ENCODE results near the gene CADM1.

The CADM1 gene

DNA sequence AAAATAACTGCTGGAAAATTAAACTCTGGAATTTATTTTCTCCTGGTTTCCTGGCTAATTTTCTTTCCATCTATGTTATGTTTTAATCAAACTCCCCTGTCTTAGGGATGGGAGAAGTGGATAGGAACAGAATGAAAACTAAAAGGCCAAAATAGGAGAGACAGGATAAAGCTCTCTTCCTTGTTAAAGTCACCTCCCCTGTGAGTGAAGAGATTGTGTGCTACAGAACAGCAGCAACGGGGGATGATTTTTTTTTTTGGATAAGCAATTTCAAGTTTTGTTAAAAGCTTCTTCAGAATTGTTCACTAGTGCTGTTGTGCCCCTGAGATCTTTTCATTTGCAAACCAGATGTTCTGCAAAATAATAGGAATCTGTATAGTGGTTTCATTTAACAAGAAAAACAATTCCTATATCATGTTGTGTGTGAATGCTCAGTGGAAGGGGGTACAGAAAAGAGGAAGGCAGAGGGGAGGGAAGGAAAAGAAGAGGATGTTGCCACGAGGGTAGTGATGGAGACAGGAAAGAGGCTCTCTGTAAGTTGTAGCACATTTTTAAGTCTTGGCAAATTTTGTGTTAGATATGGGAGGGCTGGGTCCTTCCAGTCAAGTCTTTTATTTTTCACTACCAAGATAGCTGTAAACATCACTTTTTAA, 301.2 kb downstream of the CADM1 start:
- no peak for DNase-seq (ENCODE audit: low read depth)

DNA sequence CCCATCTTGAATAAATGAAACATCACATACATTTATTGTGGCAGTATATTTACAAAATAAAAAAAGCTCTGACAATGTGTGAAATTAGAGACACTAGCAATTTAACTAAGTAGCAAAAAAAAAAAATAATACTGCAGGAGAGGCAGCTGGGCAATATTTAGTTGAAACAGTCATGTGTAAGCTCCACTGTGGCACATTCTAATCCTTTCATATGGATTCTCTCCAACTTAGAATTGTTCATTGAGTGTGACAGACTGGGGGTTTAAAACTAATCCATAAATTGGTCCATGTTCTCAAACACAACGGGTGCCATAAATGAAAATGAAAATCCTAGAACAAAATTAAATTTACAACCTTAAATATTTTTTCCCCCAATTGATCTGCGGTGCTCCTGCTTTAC, 302.1 kb downstream of the CADM1 start:
- no peak for DNase-seq (ENCODE audit: low read depth)

DNA sequence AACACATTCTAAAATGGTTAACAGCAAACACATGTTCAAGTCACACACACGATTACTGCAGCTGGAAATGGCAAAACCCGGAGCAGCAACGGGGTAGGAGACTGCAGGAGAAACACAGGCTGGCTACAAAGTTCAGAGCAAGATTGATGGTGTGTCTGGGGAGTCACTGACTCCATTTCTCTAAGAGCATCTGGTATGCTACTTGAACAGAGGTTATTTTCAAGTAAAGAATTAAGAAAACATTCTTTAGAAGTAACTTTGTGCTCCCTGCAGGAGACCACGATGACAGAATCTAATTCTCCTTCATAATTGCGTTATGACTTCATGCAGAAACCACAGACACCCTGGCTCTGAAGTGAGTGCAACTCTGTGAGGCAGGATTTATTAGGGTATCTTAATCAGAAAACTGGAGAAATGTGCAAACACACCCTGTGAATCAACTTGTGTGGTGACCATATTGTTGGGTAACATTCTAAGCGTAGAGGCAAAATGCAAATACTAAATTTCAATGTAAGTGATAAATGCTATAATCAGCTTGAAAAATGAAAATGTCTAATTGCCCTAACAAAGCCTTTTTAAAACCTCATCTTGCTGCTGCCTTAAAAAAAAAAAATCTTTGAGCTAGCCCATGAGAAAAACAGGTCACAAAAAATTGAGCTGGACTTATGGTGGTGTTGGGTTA, 303.0 kb downstream of the CADM1 start:
- DNase-seq (ENCODE audit: low read depth): peak; percentile 91

DNA sequence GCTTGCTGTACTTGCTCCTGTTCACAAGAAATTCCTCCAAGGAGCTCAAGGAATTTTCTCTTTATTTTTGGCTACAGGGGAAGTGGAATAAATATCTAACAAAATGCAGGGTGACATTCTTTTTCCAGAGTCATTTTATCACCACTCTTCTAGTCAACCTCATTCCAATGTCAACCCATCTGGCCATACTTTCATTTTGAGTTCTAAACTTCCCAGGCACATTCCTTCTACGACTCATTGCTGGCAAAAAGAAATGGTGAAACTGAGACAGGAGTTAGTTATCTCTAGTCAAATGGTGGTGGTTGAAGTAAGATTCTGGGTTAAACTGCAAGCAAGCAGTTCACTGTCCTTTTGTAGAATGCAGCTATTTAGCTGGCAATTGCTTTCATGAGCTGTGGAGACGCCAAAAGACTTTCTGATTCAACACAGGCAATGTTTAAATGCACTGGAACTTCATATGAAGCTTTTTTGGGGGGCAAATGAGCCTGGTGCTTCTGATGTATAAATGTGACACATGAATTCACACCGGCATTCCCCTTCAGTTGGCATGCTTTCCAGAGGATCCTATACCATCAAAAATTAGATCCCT, 304.6 kb downstream of the CADM1 start:
- DNase-seq (ENCODE audit: low read depth): peak; percentile 27

DNA sequence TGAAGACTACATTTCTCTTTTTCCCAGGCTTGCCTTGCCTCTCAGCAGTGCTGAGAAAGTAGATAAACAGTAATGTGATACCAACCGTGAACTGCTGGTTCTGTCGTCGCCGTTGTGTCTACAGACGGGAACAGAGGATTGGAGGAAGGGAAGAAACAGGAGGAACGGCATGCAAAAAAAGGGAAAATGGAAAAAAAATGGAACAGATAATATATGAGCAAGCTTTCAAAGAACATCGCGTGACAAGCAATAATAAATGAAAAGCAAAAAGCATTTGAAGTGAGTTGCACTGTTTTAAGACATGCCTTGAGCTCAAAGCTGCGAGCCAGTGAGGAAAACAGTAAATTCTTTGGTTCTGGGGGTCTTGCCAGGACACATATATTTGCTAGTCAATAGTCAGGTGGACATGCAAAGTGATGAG, 305.9 kb downstream of the CADM1 start:
- DNase-seq (ENCODE audit: low read depth): no peak

DNA sequence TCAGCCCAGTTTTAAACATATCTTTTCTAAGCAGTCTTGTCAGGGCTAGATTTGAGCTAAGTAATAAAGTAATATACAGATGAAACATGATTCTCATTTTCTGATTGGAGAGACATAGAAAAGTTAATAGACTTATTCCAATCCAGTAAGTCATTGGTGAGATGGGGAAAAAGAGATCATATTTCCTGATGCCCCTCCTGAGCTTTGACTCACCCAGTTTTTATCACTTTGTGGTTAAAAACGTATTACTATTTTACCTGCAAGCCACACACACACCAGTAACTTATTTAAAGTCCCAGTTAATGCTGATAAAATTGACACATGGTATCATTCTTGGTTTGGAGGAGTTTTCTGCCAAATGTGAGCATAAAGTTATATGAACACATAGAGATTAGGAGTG, 306.8 kb downstream of the CADM1 start:
- DNase-seq (ENCODE audit: low read depth): no peak

DNA sequence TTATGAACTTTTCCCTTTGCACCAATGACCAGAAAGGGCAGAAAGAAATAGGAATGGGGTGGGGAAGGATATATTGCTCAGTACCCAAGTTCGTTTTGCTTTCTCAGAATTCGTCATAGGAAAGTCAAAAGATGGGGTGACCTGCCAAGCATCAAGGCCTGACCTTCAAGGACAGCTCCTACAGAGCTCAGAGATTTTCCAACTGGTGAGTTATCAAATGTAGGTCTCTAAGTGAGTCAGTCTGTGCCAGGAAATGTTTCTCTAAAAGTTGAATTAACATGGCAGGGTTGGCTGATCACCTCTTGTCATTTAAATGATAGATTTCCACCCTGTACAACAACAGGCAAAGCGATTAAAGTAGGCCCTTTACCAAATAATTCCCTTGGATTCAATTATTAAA, 307.2 kb downstream of the CADM1 start:
- DNase-seq (ENCODE audit: low read depth): no peak

DNA sequence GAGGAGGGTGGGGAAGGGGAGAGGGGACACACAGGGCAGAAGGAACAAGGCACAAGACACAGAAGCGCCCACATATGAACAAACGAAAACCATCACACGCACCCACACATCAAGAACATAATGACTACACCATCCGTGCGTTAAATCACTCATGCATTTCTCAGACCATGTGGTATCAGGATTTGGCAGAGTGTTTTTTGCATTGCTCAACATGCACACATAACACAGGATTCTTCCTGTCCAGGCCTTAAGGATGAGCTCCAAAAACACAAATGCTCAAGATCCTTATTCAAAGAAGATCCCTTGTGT, 309.5 kb downstream of the CADM1 start:
- DNase-seq (ENCODE audit: low read depth): peak; percentile 49

DNA sequence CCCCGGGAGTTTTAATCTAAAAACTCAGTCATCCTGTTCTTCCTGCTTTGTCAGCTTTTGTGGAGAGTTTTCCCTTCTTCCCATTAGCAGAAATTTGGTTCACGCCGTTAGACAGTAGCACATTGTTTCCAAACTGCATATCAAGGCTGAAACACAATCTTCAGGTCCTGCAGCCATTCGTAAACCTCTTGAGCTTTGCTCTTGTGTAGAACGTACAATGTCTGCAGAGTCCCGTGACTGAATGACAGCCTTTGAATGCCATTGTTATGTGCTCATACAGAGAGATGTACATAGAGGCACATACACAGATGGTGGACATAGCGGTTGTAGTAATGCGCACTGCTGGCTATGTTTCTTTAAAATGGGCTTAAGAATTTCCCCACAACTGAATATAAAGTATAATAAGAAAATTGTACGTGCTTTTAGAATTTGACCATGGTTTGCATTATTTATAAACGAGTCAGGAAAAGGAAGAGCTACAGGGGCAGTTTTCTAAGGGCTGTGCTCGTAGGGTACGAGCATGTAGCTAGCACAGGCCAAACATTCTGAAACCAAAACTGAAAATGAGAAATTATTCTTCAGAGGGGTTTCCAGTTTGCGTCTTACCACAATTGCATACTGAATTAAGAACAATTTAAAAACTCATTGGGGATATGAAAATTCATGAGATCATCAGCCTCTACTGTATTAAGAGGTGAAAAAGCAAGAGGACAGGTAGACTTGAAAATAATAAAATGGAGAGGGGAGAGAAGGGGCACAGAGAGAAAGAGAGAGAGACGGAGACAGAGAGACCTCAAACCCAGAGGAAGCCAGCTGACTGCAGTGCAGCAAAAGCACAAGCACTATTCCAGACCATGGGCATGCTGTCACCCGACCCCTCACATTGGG, 310.1 kb downstream of the CADM1 start:
- DNase-seq (ENCODE audit: low read depth): no peak

DNA sequence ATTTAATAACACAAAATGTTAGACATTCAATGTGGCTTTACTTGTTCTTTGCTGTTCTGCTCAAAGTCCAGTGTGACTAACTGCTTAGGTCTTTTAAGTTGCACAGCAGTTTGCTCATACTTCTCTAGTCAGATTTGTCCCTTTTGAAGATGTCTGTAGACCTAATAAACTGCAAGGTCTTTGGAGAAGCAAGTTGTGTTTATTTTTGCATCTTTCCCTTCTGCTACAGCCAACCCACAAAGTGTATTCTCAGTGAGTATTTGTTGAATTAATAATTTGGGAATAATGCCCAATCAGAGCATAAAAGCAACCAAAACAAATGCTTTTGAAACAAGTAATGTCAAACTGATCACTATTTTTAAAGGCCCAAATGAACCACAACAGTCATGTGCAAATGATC, 312.5 kb downstream of the CADM1 start:
- no peak for DNase-seq (ENCODE audit: low read depth)

DNA sequence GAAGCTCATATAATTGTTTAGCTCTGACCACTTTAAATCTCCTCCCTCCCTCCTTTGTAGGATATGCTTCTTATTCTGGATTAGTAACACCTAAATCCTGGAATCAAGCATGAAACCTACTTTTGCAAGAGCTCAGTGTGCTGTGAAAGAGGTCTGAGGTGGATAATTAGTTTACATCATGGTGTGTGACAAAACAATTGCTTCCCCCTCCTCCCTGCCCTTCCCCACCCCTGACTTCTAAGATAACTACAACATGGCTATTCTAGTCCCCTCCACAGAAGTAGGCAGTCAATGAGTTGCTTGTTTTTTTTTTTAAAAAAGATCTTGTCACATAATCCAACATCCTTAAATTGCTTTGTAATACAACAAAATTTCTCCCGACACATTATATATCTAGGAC, 314.0 kb downstream of the CADM1 start:
- no peak for DNase-seq (ENCODE audit: low read depth)

DNA sequence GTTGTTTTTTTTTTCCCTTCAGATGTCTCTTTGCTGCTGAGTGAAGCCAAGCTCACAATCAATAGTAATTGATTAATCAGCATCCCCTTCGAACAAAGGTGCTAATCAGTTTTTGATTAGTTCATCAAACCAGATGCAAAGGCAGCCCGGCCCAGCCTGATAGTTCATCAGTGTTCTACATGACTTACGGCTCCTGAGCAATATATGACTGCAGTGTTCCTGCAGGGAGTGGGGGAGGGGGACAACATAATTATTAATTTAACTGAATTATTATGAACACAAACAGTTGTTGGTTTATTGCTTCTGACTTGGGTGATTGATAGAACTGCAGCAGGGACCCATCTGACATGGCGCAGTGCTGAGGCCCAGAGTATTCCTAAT, 315.3 kb downstream of the CADM1 start:
- no peak for DNase-seq (ENCODE audit: low read depth)

DNA sequence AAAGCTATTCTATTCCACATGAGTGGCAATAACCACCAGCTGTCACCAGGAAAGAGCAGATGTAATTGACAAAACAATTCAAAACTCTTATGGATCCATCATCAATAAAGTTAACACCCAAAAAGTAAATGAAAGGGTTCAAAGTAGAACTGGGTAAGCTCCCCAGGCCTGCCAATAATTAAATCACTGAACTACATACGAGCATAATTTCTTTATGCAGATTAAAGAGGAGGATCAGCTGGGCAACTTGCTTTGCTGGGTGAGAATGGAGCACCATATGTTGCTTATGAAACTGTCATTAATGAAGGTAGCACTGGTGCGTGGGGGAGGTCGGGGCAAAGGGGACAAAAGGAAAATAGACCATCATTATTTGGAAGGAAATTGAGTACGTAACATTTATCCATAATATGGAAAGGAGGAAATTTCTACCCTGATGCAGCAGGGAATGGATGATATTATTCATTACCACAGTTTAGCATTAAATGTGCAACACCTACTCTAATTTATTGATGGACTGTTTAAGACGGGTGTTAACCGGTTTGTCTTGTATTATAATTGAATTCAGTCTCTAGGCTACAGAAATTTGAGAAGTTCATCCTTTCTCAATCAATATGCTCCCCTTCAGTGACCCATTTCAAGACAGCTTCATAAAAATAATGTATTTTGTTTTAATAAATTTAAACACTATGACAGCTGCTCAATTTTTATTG, 315.9 kb downstream of the CADM1 start:
- no peak for DNase-seq (ENCODE audit: low read depth)

DNA sequence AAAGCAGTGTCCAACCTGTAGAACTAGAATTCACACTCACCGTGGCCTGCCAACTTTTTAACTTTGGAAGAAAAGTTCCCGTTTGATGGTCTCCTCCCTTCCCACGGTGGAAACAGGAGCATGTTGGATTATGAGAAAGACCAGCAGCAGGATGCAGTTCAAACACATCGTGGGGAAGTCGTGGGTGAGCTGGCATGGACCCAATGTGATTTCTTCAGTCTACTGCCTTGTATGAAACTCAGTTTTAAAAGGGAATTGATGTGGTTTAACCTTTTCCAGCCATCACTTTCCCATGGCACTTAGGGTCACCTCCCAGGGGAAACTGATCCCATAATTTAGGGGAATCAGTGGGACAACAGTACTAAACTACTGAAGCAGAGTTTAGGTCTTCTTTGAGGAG, 318.3 kb downstream of the CADM1 start:
- DNase-seq (ENCODE audit: low read depth): no peak

DNA sequence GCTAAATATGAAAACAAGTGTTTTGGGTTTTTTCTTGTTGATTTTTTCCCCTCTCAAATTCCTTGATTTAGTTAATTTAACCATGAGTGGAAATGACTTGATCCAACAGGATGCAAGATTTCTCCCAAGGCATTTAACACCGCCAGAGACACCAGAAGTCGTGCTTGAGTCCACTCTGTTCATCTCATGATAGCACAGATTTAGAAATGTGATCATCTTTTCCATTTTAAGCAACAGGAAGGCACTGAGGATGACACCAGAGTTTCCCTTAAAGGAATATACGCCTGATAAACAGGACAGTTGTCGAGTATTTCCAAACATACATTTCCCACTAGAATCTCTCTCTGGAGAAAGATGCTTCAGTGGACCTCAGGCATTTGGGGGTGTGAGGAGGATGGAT, 318.7 kb downstream of the CADM1 start:
- no peak for DNase-seq (ENCODE audit: low read depth)

DNA sequence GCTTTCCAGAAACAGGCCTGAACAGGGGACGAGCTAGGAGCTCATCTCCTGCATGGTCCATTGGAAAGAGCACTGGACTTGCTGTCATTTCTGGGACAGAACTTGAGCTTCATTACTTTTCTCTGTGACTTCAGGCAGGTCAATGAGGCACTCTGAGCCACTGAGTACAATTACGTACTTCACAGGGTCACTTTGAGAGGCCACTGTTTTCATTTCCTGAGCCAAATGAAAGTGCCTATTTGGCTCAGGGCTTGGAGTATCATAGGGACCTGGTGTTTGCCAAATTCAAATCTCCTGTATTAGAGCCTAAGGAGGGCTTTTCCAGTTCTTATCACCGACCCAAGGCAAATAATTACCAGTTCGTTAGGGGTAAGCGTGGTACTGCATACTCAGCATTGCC, 319.3 kb downstream of the CADM1 start:
- DNase-seq (ENCODE audit: low read depth): no peak

DNA sequence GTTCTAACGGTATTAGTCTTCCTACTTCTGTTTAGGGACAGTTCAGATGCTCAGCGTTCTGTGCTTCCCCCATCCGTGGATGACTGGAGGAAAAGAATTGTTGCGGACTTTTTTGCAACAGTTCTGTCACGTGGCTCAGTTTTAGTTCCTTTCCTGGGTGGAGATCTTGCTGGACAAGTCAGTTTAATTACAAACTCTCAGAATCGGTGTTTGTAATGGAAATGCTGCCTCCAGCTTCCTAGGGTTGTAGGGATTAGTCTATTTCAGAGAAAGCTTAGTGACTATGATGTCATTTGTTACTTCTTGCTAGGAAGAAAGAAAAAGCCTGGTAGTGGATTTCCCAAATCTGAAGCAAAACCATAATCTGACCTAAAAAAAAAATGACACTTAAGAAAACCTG, 320.4 kb downstream of the CADM1 start:
- no peak for DNase-seq (ENCODE audit: low read depth)

DNA sequence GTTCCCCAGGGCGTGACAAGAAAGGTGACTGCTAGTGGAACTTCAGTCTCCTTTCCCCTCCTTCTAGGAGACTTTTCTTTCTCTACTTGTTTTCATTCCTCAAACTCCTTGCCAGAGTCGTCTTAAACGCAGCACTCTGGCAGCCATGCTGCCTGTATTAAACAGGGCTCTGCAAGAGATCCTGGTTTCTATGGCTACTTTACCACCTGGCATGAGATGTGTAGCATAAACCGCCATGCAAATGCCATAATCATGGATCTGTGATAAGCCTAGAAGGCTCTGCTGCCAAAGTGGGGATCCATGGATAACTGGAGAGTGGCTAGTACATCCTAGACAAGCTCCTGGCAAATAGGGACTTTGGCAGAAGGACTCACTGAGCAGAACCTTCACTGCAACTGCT, 321.1 kb downstream of the CADM1 start:
- no peak for DNase-seq (ENCODE audit: low read depth)

DNA sequence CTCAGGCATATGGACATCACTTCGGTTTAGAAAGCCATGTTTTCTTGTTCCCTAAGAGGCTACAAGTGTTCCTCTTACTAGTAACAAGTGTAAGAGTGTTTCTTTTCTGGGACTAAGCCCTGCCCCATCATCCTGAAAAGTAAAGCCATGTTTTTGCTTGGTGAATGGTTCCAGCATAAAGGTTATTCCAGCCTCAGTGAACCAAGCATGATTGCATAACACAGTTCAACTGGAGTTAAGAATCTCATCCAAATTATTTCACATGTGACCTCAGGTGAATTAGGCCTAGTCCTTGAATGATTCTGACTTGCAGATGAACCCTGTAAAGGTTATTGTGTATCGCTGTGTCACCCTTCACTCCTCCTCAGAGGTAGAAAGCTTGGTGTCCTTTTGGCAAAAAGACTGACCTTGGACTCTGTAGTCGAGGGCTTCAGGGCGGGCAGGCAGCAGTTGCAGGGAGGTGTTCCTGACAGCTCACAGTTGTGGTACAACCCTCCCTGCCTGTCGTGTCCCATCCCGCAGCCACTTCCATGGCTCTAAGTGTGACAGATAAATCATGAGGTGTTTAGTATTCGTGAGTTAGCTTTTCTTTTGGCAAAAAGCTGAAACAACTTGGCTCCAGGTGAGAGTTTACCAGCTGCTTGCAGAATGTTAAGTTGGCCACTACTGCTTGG, 321.8 kb downstream of the CADM1 start:
- DNase-seq (ENCODE audit: low read depth): no peak

DNA sequence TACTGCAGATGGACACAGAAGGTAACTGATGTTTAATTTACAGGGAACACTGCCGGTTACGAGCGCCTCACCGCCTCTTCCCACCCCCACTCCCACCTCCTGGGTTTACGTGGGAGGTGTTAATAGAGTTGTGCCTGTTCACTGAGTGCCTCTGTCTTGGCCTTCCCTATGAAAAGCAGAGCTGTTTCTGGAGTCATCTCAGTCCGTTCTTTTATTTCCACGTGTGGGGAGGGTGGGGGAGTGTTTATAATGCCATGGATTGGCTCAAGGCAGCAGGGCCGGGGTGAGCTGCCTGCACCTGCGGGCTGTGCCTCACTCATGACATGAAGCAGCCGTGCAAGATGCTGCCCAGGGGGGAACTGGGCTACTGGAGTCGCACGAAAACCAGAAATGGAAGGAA, 322.7 kb downstream of the CADM1 start:
- no peak for DNase-seq (ENCODE audit: low read depth)

DNA sequence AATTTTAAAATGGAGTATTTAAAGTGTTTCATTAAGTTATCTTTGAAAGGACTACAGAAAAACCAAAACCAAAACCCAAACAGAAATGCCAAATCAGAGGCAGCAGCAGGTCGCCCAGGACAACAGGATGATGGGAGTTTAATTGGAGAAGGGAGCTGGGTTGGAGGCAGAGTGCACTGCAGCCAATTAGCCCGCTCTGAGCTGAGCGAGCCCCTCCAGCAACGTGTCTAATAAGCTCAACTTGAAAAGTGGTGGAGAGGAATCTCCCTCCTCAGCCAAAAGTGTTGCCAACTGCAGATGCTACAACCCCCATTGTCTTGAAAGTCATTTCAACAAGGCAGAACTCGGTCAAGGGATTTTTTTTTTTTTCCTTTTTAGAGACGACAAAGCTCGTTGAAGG, 323.9 kb downstream of the CADM1 start:
- no peak for DNase-seq (ENCODE audit: low read depth)

DNA sequence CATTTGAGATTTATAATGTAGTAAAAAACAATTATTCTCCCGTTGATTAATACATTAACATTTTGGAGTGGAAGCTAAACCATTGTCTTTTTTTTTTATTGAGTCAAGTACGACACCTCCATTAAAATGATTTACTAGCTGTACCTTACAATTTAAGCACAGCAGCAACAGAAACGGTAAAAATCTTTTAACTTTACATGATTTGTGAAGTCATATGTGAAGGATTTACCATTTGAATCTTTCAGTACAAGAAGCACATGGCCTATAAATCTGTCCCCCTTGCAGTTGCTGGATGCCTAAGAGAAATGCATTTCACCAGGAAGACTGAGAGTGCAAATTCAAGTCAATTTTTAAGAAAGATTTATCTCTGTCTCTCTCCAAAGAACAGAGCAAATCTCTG, 324.6 kb downstream of the CADM1 start:
- DNase-seq (ENCODE audit: low read depth): no peak
